Fibroblast of skin of abdomen (primary cell): Measurements from ENCODE around the gene FUBP3.

Experiments used
- DNase-seq: peaks from one replicate; pipeline ENCODE4 v3.0.0-alpha.2; 2013

FUBP3 gene

GRCh38 chr9:130608554-130609134, 29.3 kb downstream of the FUBP3 start:
- no peak for DNase-seq

- no peak for DNase-seq
These were observed 29.8 kb downstream of the FUBP3 start for GRCh38 chr9:130609163-130609562.

- no peak for DNase-seq
These were observed 31.7 kb downstream of the FUBP3 start for GRCh38 chr9:130610862-130611707.

GRCh38 chr9:130616451-130616850, 37.1 kb downstream of the FUBP3 start:
- DNase-seq, result no peak

- no peak for DNase-seq
These were observed 44.1 kb downstream of the FUBP3 start for GRCh38 chr9:130623466-130623865.

GRCh38 chr9:130624154-130624553, 44.8 kb downstream of the FUBP3 start:
- no peak for DNase-seq

GRCh38 chr9:130626249-130626996, 47.0 kb downstream of the FUBP3 start:
- DNase-seq, result no peak

- DNase-seq, result no peak
These were observed 47.7 kb downstream of the FUBP3 start for GRCh38 chr9:130627051-130627450.

- DNase-seq, result no peak
These were observed 48.8 kb downstream of the FUBP3 start for GRCh38 chr9:130627896-130628792.

GRCh38 chr9:130629443-130630070, 50.2 kb downstream of the FUBP3 start:
- no peak for DNase-seq

- DNase-seq, result no peak
These were observed 50.7 kb downstream of the FUBP3 start for GRCh38 chr9:130630071-130630450.

GRCh38 chr9:130630506-130631330, 51.3 kb downstream of the FUBP3 start:
- DNase-seq, result no peak

- no peak for DNase-seq
These were observed 52.1 kb downstream of the FUBP3 start for GRCh38 chr9:130631331-130632080.

- DNase-seq, result no peak
These were observed 52.8 kb downstream of the FUBP3 start for GRCh38 chr9:130632081-130632710.

GRCh38 chr9:130632841-130633240, 53.5 kb downstream of the FUBP3 start:
- DNase-seq, result no peak

GRCh38 chr9:130633336-130634190, 54.2 kb downstream of the FUBP3 start:
- DNase-seq, result no peak

- DNase-seq, result no peak
These were observed 54.9 kb downstream of the FUBP3 start for GRCh38 chr9:130634191-130634768.

GRCh38 chr9:130634801-130635200, 55.4 kb downstream of the FUBP3 start:
- no peak for DNase-seq
